ENCODE data around the gene ADGRV1.

The ADGRV1 gene, protein sequence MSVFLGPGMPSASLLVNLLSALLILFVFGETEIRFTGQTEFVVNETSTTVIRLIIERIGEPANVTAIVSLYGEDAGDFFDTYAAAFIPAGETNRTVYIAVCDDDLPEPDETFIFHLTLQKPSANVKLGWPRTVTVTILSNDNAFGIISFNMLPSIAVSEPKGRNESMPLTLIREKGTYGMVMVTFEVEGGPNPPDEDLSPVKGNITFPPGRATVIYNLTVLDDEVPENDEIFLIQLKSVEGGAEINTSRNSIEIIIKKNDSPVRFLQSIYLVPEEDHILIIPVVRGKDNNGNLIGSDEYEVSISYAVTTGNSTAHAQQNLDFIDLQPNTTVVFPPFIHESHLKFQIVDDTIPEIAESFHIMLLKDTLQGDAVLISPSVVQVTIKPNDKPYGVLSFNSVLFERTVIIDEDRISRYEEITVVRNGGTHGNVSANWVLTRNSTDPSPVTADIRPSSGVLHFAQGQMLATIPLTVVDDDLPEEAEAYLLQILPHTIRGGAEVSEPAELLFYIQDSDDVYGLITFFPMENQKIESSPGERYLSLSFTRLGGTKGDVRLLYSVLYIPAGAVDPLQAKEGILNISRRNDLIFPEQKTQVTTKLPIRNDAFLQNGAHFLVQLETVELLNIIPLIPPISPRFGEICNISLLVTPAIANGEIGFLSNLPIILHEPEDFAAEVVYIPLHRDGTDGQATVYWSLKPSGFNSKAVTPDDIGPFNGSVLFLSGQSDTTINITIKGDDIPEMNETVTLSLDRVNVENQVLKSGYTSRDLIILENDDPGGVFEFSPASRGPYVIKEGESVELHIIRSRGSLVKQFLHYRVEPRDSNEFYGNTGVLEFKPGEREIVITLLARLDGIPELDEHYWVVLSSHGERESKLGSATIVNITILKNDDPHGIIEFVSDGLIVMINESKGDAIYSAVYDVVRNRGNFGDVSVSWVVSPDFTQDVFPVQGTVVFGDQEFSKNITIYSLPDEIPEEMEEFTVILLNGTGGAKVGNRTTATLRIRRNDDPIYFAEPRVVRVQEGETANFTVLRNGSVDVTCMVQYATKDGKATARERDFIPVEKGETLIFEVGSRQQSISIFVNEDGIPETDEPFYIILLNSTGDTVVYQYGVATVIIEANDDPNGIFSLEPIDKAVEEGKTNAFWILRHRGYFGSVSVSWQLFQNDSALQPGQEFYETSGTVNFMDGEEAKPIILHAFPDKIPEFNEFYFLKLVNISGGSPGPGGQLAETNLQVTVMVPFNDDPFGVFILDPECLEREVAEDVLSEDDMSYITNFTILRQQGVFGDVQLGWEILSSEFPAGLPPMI (N-terminal part only)

DNA sequence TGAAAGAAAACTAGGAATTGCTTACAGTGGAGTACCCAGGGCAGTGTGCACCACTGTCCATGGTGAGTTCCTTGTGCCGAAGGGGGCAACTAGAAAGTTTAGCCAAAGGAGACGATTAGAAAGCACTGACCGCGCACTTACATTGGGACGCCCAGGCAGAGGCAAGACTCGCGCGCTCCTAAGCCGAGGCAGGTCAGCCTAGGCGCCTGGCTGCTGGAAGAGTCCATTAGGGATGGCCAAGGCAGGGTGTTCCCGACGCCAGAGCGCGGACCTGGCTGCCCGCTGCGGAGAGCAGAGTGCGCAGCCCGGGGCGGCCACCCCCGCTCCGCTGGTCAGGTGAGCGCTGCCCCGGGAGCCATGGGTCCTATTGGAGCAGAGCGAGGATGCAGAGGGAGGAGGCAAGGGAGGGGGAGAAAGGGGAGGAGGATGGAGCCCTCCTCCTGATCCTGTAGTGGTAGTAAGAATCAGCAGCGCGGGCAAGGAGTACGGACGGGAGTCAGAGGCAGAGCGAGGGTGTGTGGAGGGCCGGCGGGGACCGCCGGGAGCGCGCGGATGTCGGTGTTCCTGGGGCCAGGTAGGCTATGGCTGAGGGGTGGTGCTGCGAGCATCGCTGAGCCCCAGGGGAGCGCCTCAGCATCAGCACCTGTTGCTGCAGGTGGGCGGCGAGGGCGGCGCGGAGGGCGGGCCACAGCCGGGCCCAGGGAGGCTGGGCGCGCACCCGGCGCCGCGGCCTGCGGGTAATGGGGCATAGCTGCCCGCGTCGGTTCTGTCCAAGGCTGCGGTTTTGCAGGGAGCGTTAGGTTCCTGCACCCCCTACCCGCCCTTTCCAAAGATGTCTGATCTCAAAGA, at the start of gene ADGRV1:
ADGRV1 (plus strand) TSS at position 454 of the 849 bp plus-strand sequence; CDS start at position 553, 99 bp downstream.
- DNase-seq (ENCODE audit: low spot score), result peak; percentile 82

DNA sequence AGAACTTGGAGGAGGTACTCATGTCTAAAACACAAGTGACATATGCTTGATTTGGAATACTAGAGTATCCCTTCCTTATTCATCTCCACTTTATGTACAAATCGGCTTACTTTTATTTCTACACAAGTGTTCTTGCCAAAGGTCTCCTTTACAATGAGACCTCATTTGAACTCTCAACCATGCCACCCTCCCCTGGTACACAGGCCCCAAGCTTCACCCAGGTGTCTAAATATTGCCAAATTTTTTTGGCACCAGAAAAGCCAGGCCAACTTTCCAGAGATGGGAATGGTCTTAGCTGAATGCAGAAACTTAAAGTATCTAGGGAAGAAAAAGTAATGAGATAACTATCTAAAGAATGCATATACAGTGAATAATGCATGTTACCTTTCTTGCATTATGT, 48.2 kb upstream of the ADGRV1 start:
- no peak for DNase-seq (ENCODE audit: low spot score)

DNA sequence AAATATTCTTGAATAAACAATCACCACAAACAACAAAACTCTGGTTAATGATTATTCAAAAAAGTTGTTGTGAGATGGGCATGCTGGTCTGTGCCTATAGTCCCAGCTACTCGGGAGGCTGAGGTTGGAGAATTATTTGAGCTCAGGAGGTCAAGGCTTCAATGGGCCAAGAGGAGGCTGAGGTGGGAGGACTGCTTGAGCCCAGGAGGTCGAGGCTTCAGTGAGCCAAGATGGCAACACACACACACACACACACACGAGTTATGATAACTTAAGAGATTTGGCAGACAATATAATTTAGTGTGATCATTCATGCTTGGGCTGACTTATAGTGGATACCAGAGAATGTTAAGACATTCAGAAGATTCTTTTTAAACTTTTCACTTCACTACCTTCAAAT, 44.1 kb upstream of the ADGRV1 start:
- DNase-seq (ENCODE audit: low spot score), result no peak

DNA sequence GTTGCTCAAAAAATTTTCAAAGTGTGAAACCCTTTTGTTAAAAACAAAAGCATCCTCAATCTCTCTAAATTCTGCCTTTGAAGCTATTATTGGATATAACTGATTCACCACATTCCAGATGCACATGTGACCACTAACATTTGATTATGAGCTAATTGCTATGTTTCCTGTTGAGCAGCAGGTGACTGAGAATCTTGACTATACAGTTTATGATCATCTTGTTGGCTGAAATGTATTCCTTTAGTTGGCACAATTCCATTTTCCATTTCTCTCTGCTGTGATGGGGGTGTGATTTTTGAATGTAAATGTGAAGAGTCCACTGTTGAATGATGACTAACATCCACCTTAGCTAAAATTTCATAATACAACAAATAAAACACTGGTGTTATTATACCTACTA, 39.9 kb upstream of the ADGRV1 start:
- DNase-seq (ENCODE audit: low spot score), result no peak

DNA sequence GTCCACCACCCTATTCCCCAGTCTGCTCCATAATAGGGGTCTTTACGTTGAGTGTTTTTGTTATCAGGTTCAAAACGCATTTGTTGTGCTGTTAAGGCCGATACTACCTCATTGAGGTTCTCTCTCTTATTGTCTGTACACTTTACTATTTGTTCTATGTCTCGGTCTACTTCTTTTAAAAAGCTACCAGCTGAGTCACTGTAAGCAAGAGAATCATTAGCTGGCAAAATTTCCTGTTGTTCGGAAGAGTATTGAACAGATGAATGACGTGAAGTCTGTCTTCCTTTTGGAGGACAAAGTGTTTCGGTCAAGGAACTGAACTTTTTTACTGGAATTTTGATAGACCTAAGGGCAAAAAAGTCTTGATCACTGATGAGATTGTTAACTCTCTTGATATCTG, 39.5 kb upstream of the ADGRV1 start:
- DNase-seq (ENCODE audit: low spot score), result no peak

DNA sequence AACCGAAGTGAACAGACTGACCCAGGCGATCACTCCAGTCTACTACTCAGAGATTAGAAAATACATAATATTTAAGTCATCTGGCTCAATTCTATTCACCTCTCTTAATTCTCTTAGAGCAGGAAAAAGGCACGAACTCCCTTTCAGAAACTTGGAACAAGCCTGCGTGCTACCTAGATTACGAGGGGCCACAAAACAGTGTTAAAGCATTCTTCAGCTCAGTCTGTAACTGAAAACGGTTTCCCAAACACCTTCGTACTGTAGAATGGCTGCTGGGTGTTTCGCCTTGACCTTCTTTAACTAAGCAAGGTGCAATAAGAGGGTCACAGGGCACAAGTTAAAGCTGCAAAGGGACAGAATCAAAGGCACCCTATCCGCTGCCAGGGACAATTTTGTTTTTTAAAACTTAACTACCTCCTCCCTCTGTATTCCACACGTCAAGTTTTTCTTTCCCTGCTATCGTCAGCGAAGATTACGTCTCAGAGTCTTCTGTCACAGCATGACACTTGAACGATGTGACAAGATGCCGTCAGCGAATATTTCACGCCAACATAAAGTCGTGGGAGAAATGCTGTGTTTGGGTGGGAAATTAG, 29.9 kb upstream of the ADGRV1 start:
- peak; percentile 29 for DNase-seq (ENCODE audit: low spot score)

DNA sequence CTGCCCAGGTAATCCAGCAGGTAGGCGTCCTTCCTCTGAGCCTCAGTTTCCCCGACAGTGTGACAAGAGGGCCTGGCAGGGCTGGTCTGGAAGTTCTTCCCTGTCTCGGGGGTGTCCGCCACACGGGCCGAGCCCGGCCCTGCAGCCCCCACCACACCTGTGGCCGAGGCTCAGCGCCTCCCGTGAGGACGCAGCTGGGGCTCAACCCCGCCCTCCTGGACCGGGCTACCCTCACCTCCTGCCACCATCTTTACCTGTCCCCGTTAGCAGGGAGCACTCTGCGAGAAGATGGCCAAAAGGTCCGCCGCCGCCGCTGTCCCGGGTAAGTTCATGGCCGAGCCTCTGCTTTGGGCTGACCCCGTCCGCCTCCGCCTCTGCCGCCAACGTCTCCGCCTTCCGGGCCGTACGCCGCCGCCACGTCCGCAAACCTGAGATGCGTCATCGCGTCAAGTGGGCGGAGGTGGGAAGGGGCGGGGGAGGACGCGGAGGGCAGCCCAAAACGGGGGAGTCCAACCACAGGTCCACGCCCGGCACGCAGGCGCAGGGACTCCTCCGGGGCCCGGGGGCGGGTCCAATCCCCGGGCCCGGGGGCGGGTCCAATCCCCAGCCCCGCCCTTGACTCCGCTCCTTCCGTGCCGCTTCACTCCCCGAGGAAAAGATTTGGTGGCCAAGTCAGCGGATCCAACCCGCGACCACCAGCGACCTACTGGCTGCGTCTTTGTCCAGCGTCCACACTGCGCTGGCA, 29.2 kb upstream of the ADGRV1 start, which contains the start of gene LYSMD3:
LYSMD3 (minus strand) TSS at position 391 of the 745 bp plus-strand sequence. CDS start 4,295 bp downstream, outside the sequence.
- peak; percentile 98 for DNase-seq (ENCODE audit: low spot score)

DNA sequence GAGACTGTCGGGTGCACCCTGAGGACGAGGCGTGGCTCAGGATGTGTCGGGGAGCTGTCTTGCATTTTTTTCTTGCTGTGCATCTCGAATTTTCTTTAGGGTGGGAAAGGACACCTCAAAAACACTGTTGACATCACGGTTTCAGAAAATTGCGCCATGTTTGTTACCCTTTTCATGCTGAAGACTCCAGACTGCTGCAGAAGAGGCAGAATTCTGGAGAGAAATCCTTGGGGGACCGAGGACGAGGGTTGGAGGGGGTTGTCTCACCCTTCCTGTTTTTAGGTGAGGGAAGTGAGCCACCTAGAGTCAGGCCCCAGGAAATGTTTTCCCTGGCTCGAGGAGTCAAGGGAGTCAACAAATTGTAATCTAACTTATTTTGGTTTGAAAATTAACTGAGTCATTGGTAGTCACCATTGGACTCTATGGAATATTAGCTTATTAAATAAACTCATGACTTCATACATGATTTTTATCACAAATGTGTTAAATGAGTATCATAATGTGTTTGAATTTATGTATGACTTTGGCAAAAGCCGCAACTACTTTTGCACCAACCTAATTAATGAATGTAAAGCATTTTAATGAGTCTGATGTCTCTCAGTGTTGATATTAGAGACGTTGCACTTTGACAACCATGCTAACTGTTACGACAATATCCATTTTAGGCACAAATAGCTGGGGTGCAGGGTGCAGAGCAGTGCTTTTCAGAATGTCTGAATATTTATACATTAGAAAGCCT, 28.5 kb upstream of the ADGRV1 start:
- peak; percentile 78 for DNase-seq (ENCODE audit: low spot score)

DNA sequence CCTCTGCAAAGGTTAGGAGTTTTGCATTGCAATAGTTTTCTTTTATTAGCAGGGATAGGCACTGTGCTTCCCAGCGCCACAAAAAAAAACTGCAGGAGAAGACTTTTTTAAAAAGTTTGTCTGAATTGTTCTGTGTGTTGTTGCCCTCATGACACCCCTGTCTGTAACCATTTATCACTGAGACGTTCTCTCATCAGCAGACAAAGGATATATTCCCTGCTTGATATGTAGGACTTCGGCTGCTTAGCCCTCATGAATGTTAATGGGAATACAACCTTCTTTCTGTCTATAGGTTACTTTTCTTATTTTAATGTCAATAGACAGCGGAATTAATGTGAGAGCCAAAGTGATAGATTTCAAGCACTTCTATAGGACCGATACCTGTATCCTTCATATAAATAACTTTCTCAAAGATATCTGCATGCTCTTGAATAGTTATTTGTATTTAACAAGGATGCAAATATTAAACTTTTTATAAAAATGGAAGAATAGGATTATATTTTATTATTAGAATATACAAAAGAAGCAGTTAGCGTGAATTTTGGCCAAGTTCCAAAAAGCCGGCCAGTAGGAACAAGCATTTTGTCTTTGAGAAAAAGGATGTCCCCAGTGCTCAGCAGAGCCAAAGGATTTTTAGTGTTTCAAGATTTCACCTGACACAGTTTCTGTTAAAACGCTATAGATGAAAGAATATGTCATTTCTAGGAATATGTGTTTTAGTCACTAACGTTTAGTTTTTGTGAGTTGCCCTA, 27.7 kb upstream of the ADGRV1 start:
- no peak for DNase-seq (ENCODE audit: low spot score)

DNA sequence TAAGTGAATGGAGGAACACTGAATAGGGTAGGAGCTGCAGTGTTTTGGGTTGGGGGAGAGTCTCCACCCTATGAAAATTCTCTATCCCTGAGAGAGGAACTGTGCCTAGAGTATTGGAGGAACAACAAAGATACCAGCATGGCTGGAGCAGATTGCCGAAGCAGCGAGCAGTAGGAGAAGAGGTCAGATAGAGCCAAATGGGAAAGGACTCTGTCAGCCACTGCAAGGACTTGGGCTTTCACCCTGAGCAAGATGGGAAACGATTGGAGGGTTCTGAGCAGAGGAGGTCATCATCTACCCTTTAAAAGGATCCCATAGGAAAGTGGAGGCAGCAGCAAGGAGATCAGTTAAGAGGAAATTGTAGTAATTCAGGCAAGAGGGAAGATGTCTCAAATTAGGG, 24.8 kb upstream of the ADGRV1 start:
- DNase-seq (ENCODE audit: low spot score), result no peak

DNA sequence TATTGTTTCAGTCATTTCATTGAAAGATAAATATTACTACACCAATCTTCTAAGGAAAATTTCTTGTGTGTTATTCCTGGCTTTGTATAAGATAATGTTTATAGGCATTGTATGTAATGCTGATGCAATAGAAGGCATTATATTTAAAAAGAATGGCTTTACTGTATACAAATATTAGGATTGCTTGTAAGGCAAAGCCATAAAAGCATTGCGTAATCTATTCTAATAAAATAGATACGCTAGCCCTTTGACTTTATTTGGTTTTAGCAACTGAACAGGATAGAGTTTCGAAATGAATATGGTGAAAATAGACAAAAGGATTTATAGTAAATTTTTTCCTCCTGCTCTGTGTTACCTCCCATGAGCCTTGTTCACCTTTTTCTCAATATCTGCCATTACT, 23.7 kb upstream of the ADGRV1 start:
- DNase-seq (ENCODE audit: low spot score), result peak; percentile 37

DNA sequence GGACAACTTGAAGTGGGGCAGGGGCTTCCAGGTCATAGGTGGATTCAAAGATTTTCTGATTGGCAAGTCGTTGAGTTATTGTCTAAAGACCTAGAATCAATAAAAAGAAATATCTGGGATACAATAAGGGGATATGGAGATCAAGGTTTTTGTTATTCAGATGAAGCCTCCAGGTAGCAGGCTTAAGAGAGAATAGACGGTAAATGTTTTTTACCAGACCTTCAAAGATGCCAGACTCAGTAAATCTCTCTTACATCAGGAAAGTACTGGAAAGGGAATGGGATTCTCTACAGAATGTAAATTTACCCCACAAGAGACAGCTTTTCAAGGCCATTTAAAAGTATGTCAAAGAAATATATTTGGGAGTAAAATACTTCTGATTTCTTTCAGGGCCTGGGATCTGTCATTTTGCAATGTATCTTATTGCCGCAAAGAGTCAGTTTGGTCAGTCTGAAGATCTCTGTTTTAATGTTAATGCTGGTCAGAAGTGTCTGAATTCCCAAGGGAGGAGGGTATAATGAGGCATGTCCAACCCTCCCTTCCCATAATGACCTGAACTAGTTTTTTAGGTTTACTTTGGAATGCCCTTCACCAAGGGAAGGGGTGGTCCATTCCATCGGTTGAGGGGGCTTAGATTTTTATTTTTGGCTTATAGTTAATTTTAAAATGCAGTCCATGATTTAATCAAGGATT, 15.6 kb upstream of the ADGRV1 start:
- no peak for DNase-seq (ENCODE audit: low spot score)

DNA sequence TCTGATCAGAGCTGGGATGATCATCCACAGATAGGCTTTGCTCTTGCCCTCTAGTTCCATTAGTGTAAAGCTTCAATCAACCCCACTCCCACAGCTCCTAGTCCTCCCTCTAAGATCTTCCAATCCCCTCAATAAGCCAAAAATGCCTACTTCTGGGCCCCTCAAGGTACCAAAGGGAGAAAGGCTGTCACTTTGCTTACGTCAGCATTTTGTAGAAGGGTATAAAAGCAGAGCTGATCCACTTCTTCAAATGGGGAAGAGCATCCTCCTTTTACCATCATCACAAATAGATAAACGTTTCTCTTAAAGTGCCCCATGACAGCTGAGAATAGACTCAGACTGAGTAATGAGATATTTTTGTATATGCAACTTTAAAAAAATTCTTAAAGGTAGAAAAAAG, 13.1 kb upstream of the ADGRV1 start:
- DNase-seq (ENCODE audit: low spot score), result no peak

DNA sequence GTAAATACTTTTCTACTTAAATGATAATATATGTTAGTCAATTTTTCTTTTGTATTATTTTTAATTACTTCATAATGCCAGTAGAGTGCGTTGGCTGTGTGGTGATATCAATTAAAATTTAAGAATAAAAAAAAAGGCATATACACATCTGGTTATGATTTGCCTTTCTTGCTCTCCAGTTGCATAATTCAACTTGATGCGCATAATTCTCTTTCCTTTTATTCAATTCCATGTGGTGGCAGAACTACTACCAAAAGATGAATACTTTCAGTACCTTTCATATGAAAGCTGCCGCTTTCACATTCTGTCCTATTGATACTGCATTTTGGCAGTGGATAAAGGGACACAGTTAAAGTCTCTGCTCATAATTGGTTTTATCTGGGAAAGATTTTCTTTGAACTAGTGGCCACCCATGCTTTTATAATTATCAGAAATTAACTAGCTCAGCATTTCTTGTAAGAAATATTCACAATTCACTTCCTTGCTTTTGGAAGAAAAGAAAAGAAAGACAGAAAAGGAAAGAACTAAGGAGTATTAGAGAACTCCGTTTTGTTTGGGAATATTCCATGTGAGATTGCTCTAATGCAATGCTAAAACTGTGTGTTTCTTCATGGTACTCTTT, 12.3 kb upstream of the ADGRV1 start:
- no peak for DNase-seq (ENCODE audit: low spot score)

DNA sequence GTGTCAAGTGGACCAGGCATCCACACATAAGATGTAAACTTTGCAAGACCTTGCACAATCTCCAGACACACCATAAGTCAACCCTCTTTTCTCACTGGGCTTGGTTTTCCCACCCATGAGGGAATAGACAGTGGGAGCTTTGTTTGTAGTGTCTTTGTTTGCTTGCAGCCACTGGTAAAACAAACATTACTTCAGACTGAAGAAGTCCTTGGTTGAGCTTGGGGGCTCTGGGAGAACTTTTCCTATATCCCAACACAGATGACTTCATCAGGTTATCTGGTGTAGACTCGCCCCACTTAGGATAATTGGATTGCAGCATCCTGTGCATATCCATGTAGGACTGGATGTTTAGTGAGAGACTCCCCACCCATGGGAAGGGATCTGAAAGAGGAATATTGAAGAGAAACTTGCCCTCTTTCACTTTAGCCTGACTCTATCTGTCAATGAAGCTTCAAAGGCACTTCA, 11.5 kb upstream of the ADGRV1 start:
- peak; percentile 24 for DNase-seq (ENCODE audit: low spot score)

DNA sequence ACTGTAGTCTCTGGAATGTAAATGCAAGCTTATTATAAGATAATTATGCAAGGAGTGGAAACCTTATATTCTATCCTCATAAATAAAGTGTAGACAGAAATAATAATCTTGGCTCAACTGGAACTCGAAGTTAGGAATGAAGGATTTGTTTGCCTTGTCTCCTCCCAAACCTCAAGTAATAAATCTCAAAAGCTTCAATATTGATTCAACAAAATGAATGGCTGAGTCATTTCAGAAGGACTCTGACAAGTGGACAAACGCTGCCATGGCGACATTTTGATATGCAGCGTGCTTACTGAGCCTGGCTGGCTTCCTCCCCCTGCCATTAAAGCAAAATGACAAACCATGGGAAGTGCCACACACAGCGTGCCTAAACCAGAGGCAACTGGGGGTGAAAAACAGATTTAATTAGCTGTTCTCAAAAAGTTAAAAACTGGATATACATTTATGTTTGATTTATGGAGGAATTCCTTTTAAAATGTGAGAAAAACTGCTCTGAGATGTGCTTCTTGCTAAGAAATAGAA, 10.5 kb upstream of the ADGRV1 start:
- DNase-seq (ENCODE audit: low spot score), result peak; percentile 85

DNA sequence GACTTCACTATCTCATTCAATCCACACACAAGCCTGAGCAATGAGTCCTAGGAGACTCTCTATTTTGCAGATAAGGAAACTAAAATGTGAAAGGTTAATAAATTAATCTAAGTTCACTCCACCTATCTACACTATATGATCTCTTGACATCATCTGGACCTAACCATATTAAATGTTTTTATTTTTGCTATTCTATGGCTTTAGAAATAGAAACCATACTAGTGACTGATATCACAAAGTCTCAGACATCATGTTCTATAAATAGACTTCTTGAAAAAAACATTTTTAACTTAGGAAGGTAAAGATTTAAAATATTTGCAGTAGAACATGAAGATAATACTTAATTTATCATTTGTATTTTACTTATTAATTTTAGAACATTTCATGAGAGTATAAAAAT, 9.4 kb upstream of the ADGRV1 start:
- DNase-seq (ENCODE audit: low spot score), result no peak

All from LoVo (cell line).